Measurements from ENCODE around the gene ECHDC3.

Gene ECHDC3

DNA sequence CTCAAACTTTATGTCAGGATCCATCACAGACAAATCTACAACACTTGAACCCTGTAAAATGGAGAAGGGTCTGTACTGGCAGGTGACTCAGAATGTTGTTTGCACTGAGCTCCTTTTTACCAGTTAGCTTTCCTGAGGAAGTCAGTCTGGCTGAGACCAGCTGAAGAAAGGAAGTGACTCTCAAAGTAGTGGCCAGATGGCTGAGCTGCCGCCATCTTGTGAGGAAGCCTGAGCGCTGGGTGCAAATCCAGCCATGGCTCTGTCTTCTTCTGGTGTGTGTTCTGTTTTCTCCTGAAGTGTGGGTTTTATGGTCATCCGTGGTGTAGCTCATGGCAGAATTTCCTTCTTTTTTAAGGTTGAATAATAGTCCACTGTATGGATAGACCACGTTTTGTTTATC is 25.5 kb upstream of the ECHDC3 start:
- TF ChIP-seq, protein P1, sequence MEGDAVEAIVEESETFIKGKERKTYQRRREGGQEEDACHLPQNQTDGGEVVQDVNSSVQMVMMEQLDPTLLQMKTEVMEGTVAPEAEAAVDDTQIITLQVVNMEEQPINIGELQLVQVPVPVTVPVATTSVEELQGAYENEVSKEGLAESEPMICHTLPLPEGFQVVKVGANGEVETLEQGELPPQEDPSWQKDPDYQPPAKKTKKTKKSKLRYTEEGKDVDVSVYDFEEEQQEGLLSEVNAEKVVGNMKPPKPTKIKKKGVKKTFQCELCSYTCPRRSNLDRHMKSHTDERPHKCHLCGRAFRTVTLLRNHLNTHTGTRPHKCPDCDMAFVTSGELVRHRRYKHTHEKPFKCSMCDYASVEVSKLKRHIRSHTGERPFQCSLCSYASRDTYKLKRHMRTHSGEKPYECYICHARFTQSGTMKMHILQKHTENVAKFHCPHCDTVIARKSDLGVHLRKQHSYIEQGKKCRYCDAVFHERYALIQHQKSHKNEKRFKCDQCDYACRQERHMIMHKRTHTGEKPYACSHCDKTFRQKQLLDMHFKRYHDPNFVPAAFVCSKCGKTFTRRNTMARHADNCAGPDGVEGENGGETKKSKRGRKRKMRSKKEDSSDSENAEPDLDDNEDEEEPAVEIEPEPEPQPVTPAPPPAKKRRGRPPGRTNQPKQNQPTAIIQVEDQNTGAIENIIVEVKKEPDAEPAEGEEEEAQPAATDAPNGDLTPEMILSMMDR (IDR thresholded peaks at IDR 0.05; ENCODE audit: low read depth, low read length, missing control alignments) = no peak
- DNase-seq (ENCODE audit: low read depth) = no peak
- no peak overlapping the region for H3K4me3 ChIP-seq (ENCODE audit: low read depth, low read length)

DNA sequence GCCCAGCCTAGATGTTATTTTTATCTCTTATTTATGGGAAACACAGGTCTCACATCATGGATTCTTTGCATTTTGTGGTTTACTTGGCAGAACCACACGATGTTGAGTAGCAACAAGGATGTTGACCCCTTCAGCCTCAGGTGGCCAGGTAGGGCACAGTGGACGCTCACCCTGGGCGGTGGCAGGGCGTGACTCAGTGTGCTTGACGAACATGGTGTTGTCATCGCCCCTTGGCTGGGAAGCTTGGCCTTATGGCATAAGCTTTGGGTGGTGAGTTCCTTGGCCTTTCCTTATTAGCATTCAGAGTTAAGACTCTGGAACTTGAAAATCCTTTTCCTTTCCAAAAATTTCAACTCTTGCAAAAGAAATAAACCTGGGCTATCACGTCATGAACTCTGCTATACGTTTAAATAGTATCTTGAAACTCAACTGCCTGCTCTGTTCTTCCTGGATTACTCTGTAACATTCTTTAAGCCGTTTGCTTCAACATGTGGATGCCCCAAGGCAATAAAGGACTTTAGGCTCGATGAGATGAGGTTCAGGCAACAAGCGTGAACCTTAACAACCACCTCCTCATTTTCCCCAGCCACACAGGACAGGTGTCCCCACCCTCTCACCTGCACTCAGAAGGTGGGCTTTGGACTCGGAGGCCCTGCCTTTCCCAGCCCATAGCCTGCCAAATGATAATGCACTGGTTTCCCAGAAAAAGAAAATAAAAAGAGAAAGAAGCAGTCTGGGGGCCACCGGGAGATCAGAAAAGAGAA is 22.5 kb upstream of the ECHDC3 start:
- H3K4me3 ChIP-seq (ENCODE audit: low read depth, low read length) = no peak overlapping the region
- TF ChIP-seq, protein P1 (IDR thresholded peaks at IDR 0.05; ENCODE audit: low read depth, low read length, missing control alignments) = no peak
- DNase-seq (ENCODE audit: low read depth) = no peak

DNA sequence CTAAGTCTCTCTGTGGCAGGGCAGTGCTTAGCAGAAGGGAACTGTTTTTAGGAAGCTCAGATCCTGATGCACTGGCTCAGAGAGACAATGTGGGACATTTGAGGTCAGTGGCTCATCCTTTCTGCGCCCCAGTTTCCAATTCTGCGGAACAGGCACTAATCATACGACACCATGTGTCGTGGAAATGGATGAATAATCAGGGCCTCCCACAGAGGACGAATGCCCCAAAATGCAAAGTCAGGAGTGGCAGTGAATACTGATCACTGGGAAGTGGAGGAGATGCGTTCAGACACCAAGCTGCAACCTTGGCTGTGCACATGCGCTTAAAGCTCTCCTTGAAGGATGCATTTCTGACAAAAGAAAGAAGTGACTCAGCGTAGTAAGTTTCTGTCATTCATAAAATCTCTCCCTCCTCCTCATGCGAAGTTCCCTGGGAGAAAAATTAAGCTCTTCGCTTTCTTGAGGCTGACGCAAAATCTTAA is 21.9 kb upstream of the ECHDC3 start:
- no peak for DNase-seq (ENCODE audit: low read depth)
- no peak overlapping the region for H3K4me3 ChIP-seq (ENCODE audit: low read depth, low read length)
- TF ChIP-seq, protein P1 (IDR thresholded peaks at IDR 0.05; ENCODE audit: low read depth, low read length, missing control alignments) = no peak

DNA sequence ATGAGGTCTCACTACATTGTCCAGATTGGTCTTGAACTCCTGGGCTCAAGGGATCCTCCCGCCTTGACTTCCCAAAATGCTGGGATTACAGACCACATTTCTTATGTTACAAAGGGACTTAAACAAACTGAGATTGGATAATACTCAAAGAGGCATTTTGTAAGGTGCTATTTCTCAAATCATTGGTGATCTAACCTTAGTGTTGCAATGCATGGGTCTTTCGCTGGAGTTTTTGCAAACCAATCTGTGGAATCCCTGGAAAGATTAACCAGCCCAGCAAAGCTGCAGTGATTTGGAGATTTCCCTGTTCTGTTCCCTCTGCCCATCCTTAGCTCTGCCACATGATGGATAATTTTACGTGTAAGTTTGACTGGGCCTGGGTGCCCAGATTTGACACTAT is 20.4 kb upstream of the ECHDC3 start:
- TF ChIP-seq, protein P1 (IDR thresholded peaks at IDR 0.05; ENCODE audit: low read depth, low read length, missing control alignments) = no peak
- H3K4me3 ChIP-seq (ENCODE audit: low read depth, low read length) = no peak overlapping the region
- no peak for DNase-seq (ENCODE audit: low read depth)

DNA sequence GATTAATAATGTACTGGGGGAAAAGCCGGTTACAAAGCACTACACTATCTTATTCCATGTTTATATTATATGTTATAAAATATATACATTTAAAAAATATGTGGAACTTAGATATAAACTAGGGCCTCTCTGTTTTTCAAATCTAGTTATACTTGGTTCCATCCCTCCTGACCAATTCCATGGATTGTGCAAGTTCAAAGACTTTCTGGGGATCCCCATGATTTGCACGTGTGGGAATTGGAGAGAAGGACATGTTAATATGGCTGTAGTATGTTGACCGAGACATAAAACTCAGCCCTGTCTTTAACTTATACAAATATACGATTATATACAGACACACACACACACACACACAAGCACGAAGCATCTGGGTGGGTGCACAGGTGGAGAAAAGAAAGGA is 18.8 kb upstream of the ECHDC3 start:
- TF ChIP-seq, protein P1 (IDR thresholded peaks at IDR 0.05; ENCODE audit: low read depth, low read length, missing control alignments) = no peak
- no peak overlapping the region for H3K4me3 ChIP-seq (ENCODE audit: low read depth, low read length)
- no peak for DNase-seq (ENCODE audit: low read depth)

DNA sequence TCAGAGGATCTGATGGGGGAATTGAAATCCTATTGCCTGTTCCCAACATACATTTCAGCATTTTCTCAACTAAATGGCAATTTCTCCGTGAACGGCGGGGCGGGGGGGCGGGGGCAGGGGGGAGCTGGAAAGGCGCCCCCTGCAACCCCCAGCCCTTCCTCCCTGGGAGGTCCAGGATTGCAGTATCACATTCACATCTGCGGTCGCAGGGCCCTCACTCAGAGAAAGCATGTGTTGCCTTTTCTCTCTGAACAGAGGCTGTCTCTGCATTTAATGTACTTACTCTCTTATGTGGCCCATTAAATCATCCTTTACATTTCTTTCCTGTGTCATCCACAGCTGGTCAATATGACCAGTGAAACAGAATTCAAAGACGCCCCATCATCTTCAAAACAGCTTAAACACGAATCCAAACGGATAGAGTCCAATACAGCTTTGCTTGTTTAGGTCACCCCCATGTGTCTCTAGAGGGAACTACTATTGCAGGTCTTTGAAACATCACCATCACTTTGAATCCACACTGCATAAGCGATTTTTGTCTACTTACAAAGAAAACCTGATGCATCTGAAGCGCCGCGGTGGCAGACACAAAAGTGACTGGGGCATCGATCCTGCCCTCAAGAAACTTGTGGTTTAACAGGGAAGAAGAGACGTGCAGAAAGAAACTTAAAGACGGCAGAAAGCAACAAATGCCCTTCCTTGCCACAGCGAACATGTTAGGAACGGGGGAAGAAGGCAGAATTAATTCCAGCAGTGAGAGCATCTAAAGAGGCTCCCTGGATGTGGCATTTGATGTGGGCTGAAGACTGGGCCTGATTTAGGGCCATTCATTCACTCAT is 17.0 kb upstream of the ECHDC3 start:
- peak; percentile 66 for DNase-seq (ENCODE audit: low read depth)
- TF ChIP-seq, protein P1 (IDR thresholded peaks at IDR 0.05; ENCODE audit: low read depth, low read length, missing control alignments) = peak; percentile 86
- no peak overlapping the region for H3K4me3 ChIP-seq (ENCODE audit: low read depth, low read length)

Measured in GM12864 (cell line).